Memory B cell (primary cell): ENCODE data around the gene ZNF831.

ENCODE experiments used
- ATAC-seq: fragments of 150-1000 bp; cut with Tn5 transposase; 2 replicates; pipeline ENCODE4 v1.10.0; 2021; ENCODE audit warnings: low read depth, mild to moderate bottlenecking, moderate library complexity
- DNase-seq, 2 donors: peaks; one replicate each; pipeline ENCODE4 v3.0.0; 2022; ENCODE audit warnings: low spot score in 2 of 2
- H3K27ac Mint-ChIP-seq: one replicate; pipeline ENCODE4 v1.8.0; 2022; ENCODE audit warnings: mild to moderate bottlenecking, moderate library complexity, mixed read lengths
- H3K27me3 Mint-ChIP-seq: one replicate; pipeline ENCODE4 v1.8.0; 2022; ENCODE audit warnings: mixed read lengths
- H3K36me3 Mint-ChIP-seq: one replicate; pipeline ENCODE4 v1.8.0; 2022; ENCODE audit warnings: mild to moderate bottlenecking, mixed read lengths
- H3K4me1 Mint-ChIP-seq: one replicate; pipeline ENCODE4 v1.8.0; 2022; ENCODE audit warnings: mixed read lengths
- H3K4me3 Mint-ChIP-seq: one replicate; pipeline ENCODE4 v1.8.0; 2022; ENCODE audit warnings: mild to moderate bottlenecking, moderate library complexity, mixed read lengths
- H3K9me3 Mint-ChIP-seq: one replicate; pipeline ENCODE4 v1.8.0; 2022; ENCODE audit warnings: mixed read lengths

Gene ZNF831

DNA sequence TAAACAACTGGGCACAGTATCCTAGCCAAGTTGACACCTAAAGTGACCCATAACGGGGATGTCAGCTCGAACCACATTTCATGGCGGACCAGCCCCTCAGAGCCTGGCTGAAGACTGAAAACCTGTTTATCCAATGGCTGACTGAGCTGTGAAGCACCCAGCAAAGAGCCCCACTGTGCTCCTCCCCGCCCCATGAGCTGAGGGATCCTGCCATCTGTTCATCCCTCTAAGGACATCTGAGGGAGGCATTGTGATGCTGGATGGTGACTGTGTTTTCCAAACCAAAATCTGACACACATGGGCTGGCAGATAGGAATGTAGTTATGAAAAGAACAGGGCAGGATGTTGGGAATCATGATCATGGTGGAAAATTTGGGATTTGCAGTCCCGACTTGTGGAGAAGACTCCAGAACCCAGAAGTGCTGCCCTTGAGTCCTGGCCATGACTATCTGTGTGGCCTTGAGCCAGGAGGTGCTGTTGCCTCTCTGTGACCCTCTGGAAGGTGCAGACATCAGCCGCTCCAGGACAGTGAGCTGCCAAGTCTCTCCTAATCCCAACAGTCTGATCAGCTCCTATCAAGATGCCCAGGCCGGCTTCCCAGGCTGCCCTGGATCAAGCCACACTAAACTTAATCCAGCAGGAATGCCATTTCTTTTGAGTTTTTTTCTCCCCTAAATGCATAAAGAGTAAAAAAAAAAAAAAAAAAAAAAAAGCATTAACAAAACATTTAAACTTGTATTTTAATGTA lies 142.5 kb downstream of the ZNF831 start:
- H3K4me3 Mint-ChIP-seq, result no peak overlapping the region
- H3K27me3 Mint-ChIP-seq, result peaks cover 23% of the 10 kb centered on the region
- ATAC-seq (no peak), DNase-seq (no peak)
- H3K36me3 Mint-ChIP-seq, result no peaks in the 10 kb centered on the region
- no peaks in the 10 kb centered on the region for H3K4me1 Mint-ChIP-seq
- H3K27ac Mint-ChIP-seq, result no peak overlapping the region
- no peaks in the 10 kb centered on the region for H3K9me3 Mint-ChIP-seq

DNA sequence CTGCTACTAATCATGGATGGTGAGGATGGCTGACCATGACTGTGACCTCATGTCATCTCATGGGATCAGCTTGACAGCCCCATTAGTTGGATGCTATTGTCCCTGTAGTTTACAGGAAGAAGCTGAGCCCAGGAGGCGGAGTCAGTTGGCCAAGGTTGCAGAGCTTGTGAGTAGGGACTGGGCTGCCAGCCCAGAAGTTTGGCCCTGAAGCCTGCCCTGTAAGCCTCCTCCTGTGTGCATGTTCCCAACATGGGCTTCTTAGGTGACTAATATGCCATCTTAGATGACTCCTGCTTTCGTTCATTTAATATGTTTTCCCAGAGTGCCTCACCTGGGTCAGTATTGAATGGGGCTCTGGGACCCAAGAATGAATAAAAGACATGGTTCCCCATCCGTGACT lies 143.6 kb downstream of the ZNF831 start:
- DNase-seq, result no peak
- no peak for ATAC-seq
- Mint-ChIP-seq H3K4me3 (no peak overlapping the region), H3K36me3 (no peaks in the 10 kb centered on the region), H3K27me3 (peaks cover 20% of the 10 kb centered on the region), H3K27ac (no peak overlapping the region), H3K4me1 (no peaks in the 10 kb centered on the region), H3K9me3 (no peaks in the 10 kb centered on the region)
